T47D (cell line): ENCODE data around the gene MAN2C1.

Source experiments
- DNase-seq, 2 experiments: peaks; one replicate each; pipeline versions ENCODE4 v3.0.0 to v3.0.0-alpha.2; 2011 to 2012; ENCODE audit warnings: low read depth in 1 of 2, low spot score in 1 of 2
- JUND ChIP-seq: IDR thresholded peaks from 2 replicates; pipeline ENCODE4 v1.6.1; 2012; ENCODE audit warnings: low read depth
- in situ Hi-C: cut with HindIII; loops from 2 replicates; pipeline ENCODE4 v1.10.0; 2016; ENCODE audit warnings: low sequenced_read_pairs, low pct_unique_long_range_greater_than_20kb

Gene MAN2C1

DNA sequence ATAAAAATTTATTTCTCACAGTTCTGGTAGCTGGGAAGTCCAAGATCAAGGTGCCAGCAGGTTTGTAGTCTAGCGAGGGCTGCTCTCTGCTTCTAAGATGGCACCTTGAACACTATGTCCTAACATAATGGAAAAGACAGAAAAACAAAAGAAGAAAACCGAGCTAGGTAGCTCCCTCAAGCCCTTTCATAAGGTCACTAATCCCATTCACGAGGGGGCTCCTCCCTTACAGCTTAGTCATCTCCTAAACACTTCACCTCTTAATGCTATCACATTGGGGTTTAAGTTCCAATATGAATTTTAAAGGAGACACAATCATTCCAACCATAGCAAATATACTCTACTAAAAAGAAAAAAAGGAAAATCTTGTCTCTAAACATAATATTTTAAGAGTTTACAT, 62.2 kb downstream of the MAN2C1 start:
- no peak for DNase-seq
- TF ChIP-seq JUND: no peak
- in situ Hi-C loops: no loop called here
